ENCODE results near the gene STT3A.

STT3A gene

GRCh38 chr11:125627236-125627910, 34.7 kb downstream of the STT3A start:
- intact Hi-C loops (cut with DNase I; ENCODE audit: low total_unique reads): loop anchor here (10.0 kb wide), 1 partner anchor 863 kb away; the partner anchor contains the start of gene ESAM
- TF ChIP-seq CTCF (IDR thresholded peaks at IDR 0.05): no peak
- Histone ChIP-seq H3K36me3 (no peaks in the 10 kb centered on the region), H3K4me1 (peaks cover 0 to 40% (median 19%) of the 10 kb centered on the region in 4 donors), H3K27ac (peak overlapping the region in 1 of 2 donors; percentile 92), H3K4me3 (no peak overlapping the region), H3K27me3 (no peaks in the 10 kb centered on the region), H3K9me3 (no peaks in the 10 kb centered on the region)
- no peak for DNase-seq

- peaks cover 0 to 16% (median 0%) of the 10 kb centered on the region in 3 donors for H3K36me3 ChIP-seq
- no peak for TF ChIP-seq CTCF (IDR thresholded peaks at IDR 0.05)
- H3K9me3 ChIP-seq: no peaks in the 10 kb centered on the region
- intact Hi-C loops (cut with DNase I; ENCODE audit: low total_unique reads): no loop called here
- H3K4me3 ChIP-seq: no peak overlapping the region
- H3K27ac ChIP-seq: no peak overlapping the region
- no peaks in the 10 kb centered on the region for H3K4me1 ChIP-seq
- DNase-seq: no peak
- H3K27me3 ChIP-seq: no peaks in the 10 kb centered on the region
Measured at GRCh38 chr11:125637840-125638239, 45.2 kb downstream of the STT3A start.

GRCh38 chr11:125638315-125638714, 45.7 kb downstream of the STT3A start:
- Histone ChIP-seq H3K27ac (no peak overlapping the region), H3K9me3 (no peaks in the 10 kb centered on the region), H3K27me3 (no peaks in the 10 kb centered on the region), H3K4me3 (no peak overlapping the region), H3K36me3 (peaks cover 0 to 16% (median 0%) of the 10 kb centered on the region in 3 donors), H3K4me1 (no peaks in the 10 kb centered on the region)
- no peak for DNase-seq
- no peak for TF ChIP-seq CTCF (IDR thresholded peaks at IDR 0.05)
- intact Hi-C loops (cut with DNase I; ENCODE audit: low total_unique reads): no loop called here

GRCh38 chr11:125645871-125646270, 53.2 kb downstream of the STT3A start:
- H3K9me3 ChIP-seq: no peaks in the 10 kb centered on the region
- H3K27me3 ChIP-seq: no peaks in the 10 kb centered on the region
- DNase-seq: no peak

GRCh38 chr11:125649465-125650166, 57.0 kb downstream of the STT3A start:
- TF ChIP-seq CTCF (IDR thresholded peaks at IDR 0.05): no peak
- Histone ChIP-seq H3K27me3 (no peaks in the 10 kb centered on the region), H3K36me3 (peaks cover 2 to 14% (median 3%) of the 10 kb centered on the region in 3 donors), H3K27ac (no peak overlapping the region), H3K4me3 (no peak overlapping the region), H3K4me1 (no peaks in the 10 kb centered on the region), H3K9me3 (no peaks in the 10 kb centered on the region)
- DNase-seq: no peak
- intact Hi-C loops (cut with DNase I; ENCODE audit: low total_unique reads): no loop called here

More at GRCh38 chr11:125645871-125646270, 53.2 kb downstream of the STT3A start:
- Histone ChIP-seq H3K27ac (no peak overlapping the region), H3K4me3 (no peak overlapping the region), H3K36me3 (peaks cover 5 to 20% (median 9%) of the 10 kb centered on the region in 3 donors), H3K4me1 (no peaks in the 10 kb centered on the region)
- TF ChIP-seq CTCF (IDR thresholded peaks at IDR 0.05): no peak
- intact Hi-C loops (cut with DNase I; ENCODE audit: low total_unique reads): no loop called here
